HCT116 (cell line): ENCODE results near the gene SLC34A3. TPM values are rescaled to one million over a fixed set of nuclear protein-coding genes. Genes with fewer than 3 reads are reported as not detected.

Source experiments
- ATAC-seq: fragments of 200-7000 bp; cut with Tn5 transposase; 2 replicates; pipeline ENCODE4 v1.9.1; 2020; ENCODE audit warnings: mild to moderate bottlenecking, moderate library complexity
- BruUV-seq: library from RNA; stranded (reverse); fragments of 400-500 nt; replicated peaks from 2 replicates; lab custom pipeline; 2021; lab: Mats Ljungman, UMichigan
- CTCF ChIA-PET: fragments of 300-600 bp; sonication (Branson Sonifier 250); formaldehyde crosslinking; loops from one replicate; lab custom pipeline; 2021; ENCODE audit warnings: antibody characterized with exemption; lab: Charles Lee
- POLR2A ChIA-PET: fragments of 300-600, 350-600 bp; sonication (Branson Sonifier 250); formaldehyde crosslinking; loops from one replicate; lab custom pipeline; 2021; ENCODE audit warnings: antibody characterized with exemption; lab: Charles Lee
- RAD21 ChIA-PET, 2 experiments: fragments of 300-600 bp; sonication (Branson Sonifier 250); formaldehyde crosslinking; loops; one replicate each; lab custom pipeline; 2023; ENCODE audit warnings: low total read pairs in 2 of 2; ENCODE audit not compliant: uncharacterized antibody in 2 of 2, unreplicated experiment in 2 of 2, low non-redundant PET in 1 of 2; lab: Charles Lee
- DNase-seq: peaks from one replicate; pipeline ENCODE4 v3.0.0-alpha.2; 2010; ENCODE audit warnings: low read depth, low spot score
- H2AFZ ChIP-seq: fragments of 200-600 bp; shearing (Covaris generic), sonication (generic); 2 replicates; pipeline ENCODE4 v1.6.1; 2017; ENCODE audit warnings: low read depth, mixed run types, mixed read lengths, antibody characterized with exemption, low read length; ENCODE audit not compliant: poor library complexity, severe bottlenecking
- H3K27ac ChIP-seq: 2 replicates; pipeline ENCODE4 v1.5.1; 2012; ENCODE audit warnings: low read depth, low read length
- H3K27me3 ChIP-seq: fragments of 200-600 bp; sonication (generic); 2 replicates; pipeline ENCODE4 v1.6.1; 2016; ENCODE audit warnings: mixed run types, low read length, mixed read lengths; ENCODE audit not compliant: insufficient read depth
- H3K36me3 ChIP-seq, 2 experiments: fragments of 200-500 bp in 1 of 2; fragments of 200-600 bp in 1 of 2; sonication (Bioruptor generic) in 1 of 2; sonication (generic) in 1 of 2; 2 replicates each; pipeline versions ENCODE4 v1.5.1 to v1.6.1; 2014 to 2016; ENCODE audit warnings: low read length in 2 of 2, inconsistent platforms in 1 of 2, mixed read lengths in 1 of 2, mixed run types in 1 of 2; ENCODE audit not compliant: insufficient read depth in 2 of 2, control insufficient read depth in 1 of 2
- H3K4me1 ChIP-seq, 2 experiments: fragments of 200-600 bp in 1 of 2; sonication (generic) in 1 of 2; 2 replicates each; pipeline versions ENCODE4 v1.5.1 to v1.6.1; 2012 to 2017; ENCODE audit warnings: low read length in 2 of 2, inconsistent platforms in 1 of 2, mild to moderate bottlenecking in 1 of 2, mixed read lengths in 1 of 2, mixed run types in 1 of 2, moderate library complexity in 1 of 2; ENCODE audit not compliant: insufficient read depth in 2 of 2, control insufficient read depth in 1 of 2
- H3K4me2 ChIP-seq: fragments of 200-600 bp; sonication (generic); 2 replicates; pipeline ENCODE4 v1.6.1; 2017; ENCODE audit warnings: mixed run types, low read length, mixed read lengths
- H3K4me3 ChIP-seq, 2 experiments: fragments of 200-600 bp in 1 of 2; sonication (generic) in 1 of 2; replicated peaks in 1 of 2; 2 replicates each; pipeline ENCODE4 v1.5.1; 2011 to 2016; ENCODE audit warnings: low read length in 2 of 2, control low read depth in 1 of 2, low read depth in 1 of 2, mild to moderate bottlenecking in 1 of 2, mixed read lengths in 1 of 2, mixed run types in 1 of 2
- H3K79me2 ChIP-seq: fragments of 200-600 bp; sonication (generic); 2 replicates; pipeline ENCODE4 v1.6.1; 2017; ENCODE audit warnings: mild to moderate bottlenecking, mixed run types, low read length, moderate library complexity, mixed read lengths; ENCODE audit not compliant: insufficient read depth
- H3K9ac ChIP-seq: fragments of 200-600 bp; sonication (generic); 2 replicates; pipeline ENCODE4 v1.6.1; 2016; ENCODE audit warnings: low read length, mixed read lengths
- H3K9me2 ChIP-seq: fragments of 200-600 bp; sonication (generic), shearing (Covaris generic); 2 replicates; pipeline ENCODE4 v1.6.1; 2017; ENCODE audit warnings: mixed run types, mild to moderate bottlenecking, moderate library complexity; ENCODE audit not compliant: insufficient read depth
- H3K9me3 ChIP-seq, 2 experiments: fragments of 200-500 bp in 1 of 2; fragments of 200-600 bp in 1 of 2; sonication (Bioruptor generic) in 1 of 2; sonication (generic) in 1 of 2; 2 replicates each; pipeline ENCODE4 v1.6.1; 2014 to 2017; ENCODE audit warnings: low read length in 2 of 2, mixed read lengths in 2 of 2, inconsistent platforms in 1 of 2, low read depth in 1 of 2, mild to moderate bottlenecking in 1 of 2, mixed run types in 1 of 2, moderate library complexity in 1 of 2; ENCODE audit not compliant: control insufficient read depth in 1 of 2, insufficient read depth in 1 of 2
- H4K20me1 ChIP-seq: fragments of 200-600 bp; sonication (generic), shearing (Covaris generic); 2 replicates; pipeline ENCODE4 v1.6.1; 2017; ENCODE audit warnings: mixed run types, mild to moderate bottlenecking, moderate library complexity; ENCODE audit not compliant: insufficient read depth
- CEBPB ChIP-seq: IDR thresholded peaks from 2 replicates; pipeline ENCODE4 v1.6.1; 2012; ENCODE audit warnings: low read depth
- EGR1 ChIP-seq: IDR thresholded peaks from 2 replicates; pipeline ENCODE4 v1.6.1; 2012; ENCODE audit warnings: low read depth
- ELF1 ChIP-seq: IDR thresholded peaks from 2 replicates; pipeline ENCODE4 v1.6.1; 2012; ENCODE audit warnings: low read depth, borderline replicate concordance
- EZH2 ChIP-seq: fragments of 200-600 bp; sonication (generic); IDR thresholded peaks from 2 replicates; pipeline ENCODE4 v1.6.1; 2017; ENCODE audit warnings: antibody characterized with exemption, mixed run types
- POLR2A ChIP-seq: IDR thresholded peaks from 2 replicates; pipeline ENCODE4 v1.7.0; 2011; ENCODE audit warnings: borderline replicate concordance; ENCODE audit not compliant: insufficient read depth, insufficient read length; ENCODE audit errors: extremely low read depth
- SP1 ChIP-seq: IDR thresholded peaks from 2 replicates; pipeline ENCODE4 v1.6.1; 2012; ENCODE audit warnings: low read depth
- ZNF274 ChIP-seq: fragments of 200-500 bp; sonication (Bioruptor generic); IDR thresholded peaks from 2 replicates; pipeline ENCODE4 v1.6.1; 2014; ENCODE audit warnings: mild to moderate bottlenecking, low read depth, low read length, inconsistent platforms
- intact Hi-C: fragments of 100-400 bp; cut with micrococcal nuclease; formaldehyde crosslinking; loops from 2 replicates; pipeline ENCODE4 v1.10.0; 2022
- total RNA-seq: library from RNA; stranded (reverse); gene quantifications from one replicate; pipeline ENCODE4 v1.2.1, GENCODE V29; 2021; ENCODE audit not compliant: unreplicated experiment
- TF ChIP-seq, protein P1 (sequence below), 3 experiments: fragments of 200-600 bp in 1 of 3; sonication (generic) in 1 of 3; IDR thresholded peaks in 2 of 3; conservative IDR thresholded peaks in 1 of 3; 2 replicates each; pipeline ENCODE4 v1.5.1; 2012 to 2017; ENCODE audit warnings: low read depth in 2 of 3, low read length in 2 of 3, antibody characterized with exemption in 1 of 3, borderline replicate concordance in 1 of 3, control low read depth in 1 of 3, mild to moderate bottlenecking in 1 of 3, mixed read lengths in 1 of 3, mixed run types in 1 of 3, moderate library complexity in 1 of 3; ENCODE audit not compliant: insufficient read depth in 1 of 3
- TF ChIP-seq, protein P2 (sequence below): IDR thresholded peaks from 2 replicates; pipeline ENCODE4 v1.6.1; 2011; ENCODE audit warnings: mild to moderate bottlenecking, low read length, moderate library complexity; ENCODE audit not compliant: insufficient replicate concordance; ENCODE audit errors: extremely low read depth

The SLC34A3 gene
- total RNA-seq, 1 experiment from 2014 or later = 0.15 TPM

DNA sequence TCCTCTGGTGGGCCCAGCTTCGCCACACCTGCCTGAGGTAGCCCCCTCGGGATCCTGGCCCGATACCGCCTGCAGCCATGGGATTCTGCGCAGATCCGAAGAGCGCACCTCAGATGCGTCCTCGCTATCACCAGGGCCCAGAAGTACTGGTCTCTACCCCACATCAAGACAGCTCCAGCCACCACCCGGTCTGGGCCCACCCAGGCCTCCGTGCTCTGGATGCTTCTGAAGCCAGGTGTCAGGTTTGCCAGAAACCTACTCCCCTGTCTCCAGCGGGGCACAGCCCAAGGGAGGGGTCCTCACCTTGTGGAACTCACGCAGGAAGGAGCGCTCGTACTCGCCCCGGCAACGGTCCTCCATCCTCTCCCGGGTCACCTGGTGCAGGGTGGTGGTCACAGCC lies 44.8 kb upstream of the SLC34A3 start:
- H3K27ac ChIP-seq = no peak overlapping the region
- peaks cover 50% of the 10 kb centered on the region for H3K79me2 ChIP-seq
- H3K9me2 ChIP-seq = no peaks in the 10 kb centered on the region
- no peak overlapping the region for H3K9ac ChIP-seq
- H2AFZ ChIP-seq = no peak overlapping the region
- peaks cover 0 to 23% of the 10 kb centered on the region in 2 experiments; a peak in 1 of 4 replicates for H3K36me3 ChIP-seq
- TF ChIP-seq EZH2 (no peak), ZNF274 (no peak), ELF1 (no peak), POLR2A (no peak), EGR1 (no peak), CEBPB (no peak), SP1 (no peak)
- TF ChIP-seq, protein P1, sequence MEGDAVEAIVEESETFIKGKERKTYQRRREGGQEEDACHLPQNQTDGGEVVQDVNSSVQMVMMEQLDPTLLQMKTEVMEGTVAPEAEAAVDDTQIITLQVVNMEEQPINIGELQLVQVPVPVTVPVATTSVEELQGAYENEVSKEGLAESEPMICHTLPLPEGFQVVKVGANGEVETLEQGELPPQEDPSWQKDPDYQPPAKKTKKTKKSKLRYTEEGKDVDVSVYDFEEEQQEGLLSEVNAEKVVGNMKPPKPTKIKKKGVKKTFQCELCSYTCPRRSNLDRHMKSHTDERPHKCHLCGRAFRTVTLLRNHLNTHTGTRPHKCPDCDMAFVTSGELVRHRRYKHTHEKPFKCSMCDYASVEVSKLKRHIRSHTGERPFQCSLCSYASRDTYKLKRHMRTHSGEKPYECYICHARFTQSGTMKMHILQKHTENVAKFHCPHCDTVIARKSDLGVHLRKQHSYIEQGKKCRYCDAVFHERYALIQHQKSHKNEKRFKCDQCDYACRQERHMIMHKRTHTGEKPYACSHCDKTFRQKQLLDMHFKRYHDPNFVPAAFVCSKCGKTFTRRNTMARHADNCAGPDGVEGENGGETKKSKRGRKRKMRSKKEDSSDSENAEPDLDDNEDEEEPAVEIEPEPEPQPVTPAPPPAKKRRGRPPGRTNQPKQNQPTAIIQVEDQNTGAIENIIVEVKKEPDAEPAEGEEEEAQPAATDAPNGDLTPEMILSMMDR (IDR thresholded peaks at IDR 0.05 in 2 of 3, conservative IDR thresholded peaks at IDR 0.05 in 1 of 3; ENCODE audit: borderline replicate concordance in 1 of 3, insufficient read depth in 1 of 3, low read depth in 2 of 3, low read length in 2 of 3) = no peak
- TF ChIP-seq, protein P2, sequence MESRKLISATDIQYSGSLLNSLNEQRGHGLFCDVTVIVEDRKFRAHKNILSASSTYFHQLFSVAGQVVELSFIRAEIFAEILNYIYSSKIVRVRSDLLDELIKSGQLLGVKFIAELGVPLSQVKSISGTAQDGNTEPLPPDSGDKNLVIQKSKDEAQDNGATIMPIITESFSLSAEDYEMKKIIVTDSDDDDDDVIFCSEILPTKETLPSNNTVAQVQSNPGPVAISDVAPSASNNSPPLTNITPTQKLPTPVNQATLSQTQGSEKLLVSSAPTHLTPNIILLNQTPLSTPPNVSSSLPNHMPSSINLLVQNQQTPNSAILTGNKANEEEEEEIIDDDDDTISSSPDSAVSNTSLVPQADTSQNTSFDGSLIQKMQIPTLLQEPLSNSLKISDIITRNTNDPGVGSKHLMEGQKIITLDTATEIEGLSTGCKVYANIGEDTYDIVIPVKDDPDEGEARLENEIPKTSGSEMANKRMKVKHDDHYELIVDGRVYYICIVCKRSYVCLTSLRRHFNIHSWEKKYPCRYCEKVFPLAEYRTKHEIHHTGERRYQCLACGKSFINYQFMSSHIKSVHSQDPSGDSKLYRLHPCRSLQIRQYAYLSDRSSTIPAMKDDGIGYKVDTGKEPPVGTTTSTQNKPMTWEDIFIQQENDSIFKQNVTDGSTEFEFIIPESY = no peak
- ChIA-PET CTCF (no interaction called here), RAD21 (no interaction called here), POLR2A (no interaction called here)
- no peaks in the 10 kb centered on the region for H3K9me3 ChIP-seq
- H4K20me1 ChIP-seq = no peaks in the 10 kb centered on the region
- H3K4me2 ChIP-seq = no peak overlapping the region
- intact Hi-C loops = loop anchor here (5.0 kb wide), 1 partner anchor 41 kb away; the partner anchor contains the start of genes CYSRT1 and RNF224
- no peaks in the 10 kb centered on the region for H3K27me3 ChIP-seq
- H3K4me3 ChIP-seq = no peak overlapping the region
- no TSS peak for BruUV-seq
- no peak for ATAC-seq
- no peak for DNase-seq
- peaks cover 16 to 30% of the 10 kb centered on the region in 2 experiments for H3K4me1 ChIP-seq
